ENCODE data around the gene ZNF664. TPM values are rescaled to one million over a fixed set of nuclear protein-coding genes. Genes with fewer than 3 reads are reported as not detected.
A peak's percentile ranks its signal among the peaks of the same experiment; 100 is the strongest.

ZNF664 gene
- polyA plus RNA-seq, 3 donors, result 1.5 to 20.9 (median 2.7) TPM

DNA sequence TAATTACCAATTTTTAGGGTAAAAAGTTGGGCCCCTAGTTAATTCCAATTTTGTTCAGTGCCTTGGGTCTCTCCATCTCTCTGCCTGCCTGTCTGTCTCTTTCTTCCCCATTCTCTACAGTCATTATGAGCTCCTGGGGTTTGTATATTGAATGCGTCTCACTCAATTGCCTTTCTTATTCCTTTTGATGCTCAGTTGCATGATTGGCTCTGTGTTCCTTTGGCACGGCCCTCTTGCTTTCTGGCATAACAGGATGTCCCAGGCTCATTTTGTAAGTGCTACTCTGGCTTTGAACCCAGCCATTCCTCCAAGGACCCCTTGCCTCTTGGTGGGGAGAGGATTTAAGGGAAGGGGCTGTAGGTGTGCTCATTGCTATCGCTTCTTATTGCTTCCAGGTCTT is 35.6 kb downstream of the ZNF664 start:
- no peaks in the 10 kb centered on the region for H3K9me3 ChIP-seq (replicated peaks in 1 of 2; ENCODE audit: control insufficient read depth in 1 of 2, insufficient read depth in 1 of 2, low read length in 2 of 2)
- H3K9ac ChIP-seq (ENCODE audit: insufficient read depth, low read length, poor library complexity, severe bottlenecking), result no peak overlapping the region
- DNase-seq, result no peak
- no CpG with 5 or more reads among the region's 3 CpGs for WGBS (ENCODE audit: insufficient coverage)
- Mint-ChIP-seq H3K27ac (peak overlapping the region in 1 of 7 donors; percentile 26), H3K9me3 (no peaks in the 10 kb centered on the region), H3K27me3 (ENCODE audit: low read depth in 3 of 3) (peaks cover 0 to 2% (median 0%) of the 10 kb centered on the region in 3 donors), H3K4me1 (peaks cover 25% of the 10 kb centered on the region), H3K36me3 (peaks cover 23 to 33% of the 10 kb centered on the region in 2 donors), H3K4me3 (no peak overlapping the region)
- no peak overlapping the region for H2AFZ ChIP-seq (ENCODE audit: insufficient read depth, low read depth, low read length, poor library complexity, severe bottlenecking)
- H3K4me3 ChIP-seq (replicated peaks in 1 of 3; ENCODE audit: low read depth in 2 of 3, low read length in 3 of 3), result no peak overlapping the region
- H3K27me3 ChIP-seq (ENCODE audit: control insufficient read depth in 2 of 2, insufficient read depth in 2 of 2, low read length in 2 of 2), result no peaks in the 10 kb centered on the region
- no peaks in the 10 kb centered on the region for H4K20me1 ChIP-seq (ENCODE audit: insufficient read depth, low read length)
- TF ChIP-seq, protein P1, sequence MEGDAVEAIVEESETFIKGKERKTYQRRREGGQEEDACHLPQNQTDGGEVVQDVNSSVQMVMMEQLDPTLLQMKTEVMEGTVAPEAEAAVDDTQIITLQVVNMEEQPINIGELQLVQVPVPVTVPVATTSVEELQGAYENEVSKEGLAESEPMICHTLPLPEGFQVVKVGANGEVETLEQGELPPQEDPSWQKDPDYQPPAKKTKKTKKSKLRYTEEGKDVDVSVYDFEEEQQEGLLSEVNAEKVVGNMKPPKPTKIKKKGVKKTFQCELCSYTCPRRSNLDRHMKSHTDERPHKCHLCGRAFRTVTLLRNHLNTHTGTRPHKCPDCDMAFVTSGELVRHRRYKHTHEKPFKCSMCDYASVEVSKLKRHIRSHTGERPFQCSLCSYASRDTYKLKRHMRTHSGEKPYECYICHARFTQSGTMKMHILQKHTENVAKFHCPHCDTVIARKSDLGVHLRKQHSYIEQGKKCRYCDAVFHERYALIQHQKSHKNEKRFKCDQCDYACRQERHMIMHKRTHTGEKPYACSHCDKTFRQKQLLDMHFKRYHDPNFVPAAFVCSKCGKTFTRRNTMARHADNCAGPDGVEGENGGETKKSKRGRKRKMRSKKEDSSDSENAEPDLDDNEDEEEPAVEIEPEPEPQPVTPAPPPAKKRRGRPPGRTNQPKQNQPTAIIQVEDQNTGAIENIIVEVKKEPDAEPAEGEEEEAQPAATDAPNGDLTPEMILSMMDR (IDR thresholded peaks at IDR 0.05), result no peak
- no peak overlapping the region for H3K4me2 ChIP-seq (replicated peaks; ENCODE audit: extremely low read depth, low read length, poor library complexity, severe bottlenecking)
- no peaks in the 10 kb centered on the region for H3K79me2 ChIP-seq (ENCODE audit: insufficient read depth, low read length)
- H3K36me3 ChIP-seq (replicated peaks in 1 of 2; ENCODE audit: control insufficient read depth in 1 of 2, insufficient read depth in 2 of 2, low read length in 2 of 2), result peaks cover 14 to 32% of the 10 kb centered on the region in 2 donors
- H3K27ac ChIP-seq (ENCODE audit: low read depth in 1 of 2, low read length in 2 of 2), result no peak overlapping the region
- intact Hi-C loops (cut with micrococcal nuclease), result no loop called here
- peaks cover 21 to 28% of the 10 kb centered on the region in 2 donors for H3K4me1 ChIP-seq (ENCODE audit: control insufficient read depth in 1 of 2, insufficient read depth in 2 of 2, low read length in 2 of 2)

- Histone ChIP-seq H3K9ac (ENCODE audit: insufficient read depth, low read length, poor library complexity, severe bottlenecking) (no peak overlapping the region), H3K79me2 (ENCODE audit: insufficient read depth, low read length) (no peaks in the 10 kb centered on the region), H3K27ac (ENCODE audit: low read depth in 1 of 2, low read length in 2 of 2) (no peak overlapping the region), H3K36me3 (replicated peaks in 1 of 2; ENCODE audit: control insufficient read depth in 1 of 2, insufficient read depth in 2 of 2, low read length in 2 of 2) (peaks cover 12 to 32% of the 10 kb centered on the region in 2 donors), H3K27me3 (ENCODE audit: control insufficient read depth in 2 of 2, insufficient read depth in 2 of 2, low read length in 2 of 2) (no peaks in the 10 kb centered on the region), H3K4me3 (replicated peaks in 1 of 3; ENCODE audit: low read depth in 2 of 3, low read length in 3 of 3) (no peak overlapping the region), H3K9me3 (replicated peaks in 1 of 2; ENCODE audit: control insufficient read depth in 1 of 2, insufficient read depth in 1 of 2, low read length in 2 of 2) (no peaks in the 10 kb centered on the region), H4K20me1 (ENCODE audit: insufficient read depth, low read length) (no peaks in the 10 kb centered on the region), H3K4me2 (replicated peaks; ENCODE audit: extremely low read depth, low read length, poor library complexity, severe bottlenecking) (no peak overlapping the region), H2AFZ (ENCODE audit: insufficient read depth, low read depth, low read length, poor library complexity, severe bottlenecking) (no peak overlapping the region), H3K4me1 (ENCODE audit: control insufficient read depth in 1 of 2, insufficient read depth in 2 of 2, low read length in 2 of 2) (peaks cover 21 to 28% of the 10 kb centered on the region in 2 donors)
- intact Hi-C loops (cut with micrococcal nuclease), result no loop called here
- DNase-seq, result no peak
- Mint-ChIP-seq H3K9me3 (no peaks in the 10 kb centered on the region), H3K27ac (no peak overlapping the region), H3K27me3 (ENCODE audit: low read depth in 3 of 3) (no peaks in the 10 kb centered on the region), H3K4me1 (peaks cover 25% of the 10 kb centered on the region), H3K36me3 (peaks cover 23 to 30% of the 10 kb centered on the region in 2 donors), H3K4me3 (no peak overlapping the region)
- TF ChIP-seq, protein P1 (IDR thresholded peaks at IDR 0.05), result no peak
- no CpG with 5 or more reads among the region's 6 CpGs for WGBS (ENCODE audit: insufficient coverage)
Observed at GRCh38 chr12:124009781-124010180, 36.8 kb downstream of the ZNF664 start.
